Measurements from ENCODE around the gene SLC13A1.

GRCh38 chr7:123079021-123079420, 120.7 kb downstream of the SLC13A1 start:
- no peak for TF ChIP-seq CREM (CRISPR knock-in tag; IDR thresholded peaks at IDR 0.05)
- TF ChIP-seq E2F4 (CRISPR knock-in tag; IDR thresholded peaks at IDR 0.05; ENCODE audit: borderline replicate concordance, low read depth): no peak
- TF ChIP-seq RORB (CRISPR knock-in tag; IDR thresholded peaks at IDR 0.05): no peak
- no peak for TF ChIP-seq ATF2 (CRISPR knock-in tag; IDR thresholded peaks at IDR 0.05; ENCODE audit: borderline replicate concordance, low read depth)
- no peak for TF ChIP-seq MLX (CRISPR knock-in tag; IDR thresholded peaks at IDR 0.05)
- no peak for TF ChIP-seq SP1 (CRISPR knock-in tag; conservative IDR thresholded peaks at IDR 0.05)
